OCI-LY7 (cell line): ENCODE measurements around the gene LPAR3.

Experiments used
- EZH2phosphoT487 ChIP-seq: fragments of 200-600 bp; sonication (generic); IDR thresholded peaks from 2 replicates; pipeline ENCODE4 v1.6.1; 2018; ENCODE audit warnings: low read depth, borderline replicate concordance, mild to moderate bottlenecking, mixed run types, antibody characterized with exemption, low read length, moderate library complexity, mixed read lengths
- TF ChIP-seq, protein P1 (sequence below): fragments of 200-600 bp; sonication (generic); conservative IDR thresholded peaks from 2 replicates; pipeline ENCODE4 v1.5.1; 2014; ENCODE audit warnings: mild to moderate bottlenecking, antibody characterized with exemption, low read length, moderate library complexity, mixed read lengths

DNA sequence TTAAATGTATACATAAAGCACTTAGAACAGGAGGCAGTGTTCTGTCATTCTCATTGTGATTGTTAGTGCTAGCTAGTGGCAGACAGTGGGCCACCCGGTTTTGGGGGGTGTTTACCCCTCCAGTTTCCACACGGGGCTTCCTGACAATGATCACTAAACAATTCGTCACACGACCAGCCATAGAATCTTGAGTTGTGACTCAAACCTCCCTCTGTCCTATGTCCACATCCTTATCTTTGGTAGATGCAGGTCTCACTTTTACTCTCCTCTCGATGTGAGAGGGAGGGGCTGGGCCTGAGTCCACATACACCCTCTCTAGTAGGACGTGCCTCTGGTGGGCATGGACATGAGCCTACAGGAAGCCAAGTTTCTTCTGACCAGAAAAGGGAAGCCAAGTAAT, 110.1 kb downstream of the LPAR3 start:
- TF ChIP-seq EZH2phosphoT487 = no peak
- TF ChIP-seq, protein P1, sequence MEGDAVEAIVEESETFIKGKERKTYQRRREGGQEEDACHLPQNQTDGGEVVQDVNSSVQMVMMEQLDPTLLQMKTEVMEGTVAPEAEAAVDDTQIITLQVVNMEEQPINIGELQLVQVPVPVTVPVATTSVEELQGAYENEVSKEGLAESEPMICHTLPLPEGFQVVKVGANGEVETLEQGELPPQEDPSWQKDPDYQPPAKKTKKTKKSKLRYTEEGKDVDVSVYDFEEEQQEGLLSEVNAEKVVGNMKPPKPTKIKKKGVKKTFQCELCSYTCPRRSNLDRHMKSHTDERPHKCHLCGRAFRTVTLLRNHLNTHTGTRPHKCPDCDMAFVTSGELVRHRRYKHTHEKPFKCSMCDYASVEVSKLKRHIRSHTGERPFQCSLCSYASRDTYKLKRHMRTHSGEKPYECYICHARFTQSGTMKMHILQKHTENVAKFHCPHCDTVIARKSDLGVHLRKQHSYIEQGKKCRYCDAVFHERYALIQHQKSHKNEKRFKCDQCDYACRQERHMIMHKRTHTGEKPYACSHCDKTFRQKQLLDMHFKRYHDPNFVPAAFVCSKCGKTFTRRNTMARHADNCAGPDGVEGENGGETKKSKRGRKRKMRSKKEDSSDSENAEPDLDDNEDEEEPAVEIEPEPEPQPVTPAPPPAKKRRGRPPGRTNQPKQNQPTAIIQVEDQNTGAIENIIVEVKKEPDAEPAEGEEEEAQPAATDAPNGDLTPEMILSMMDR = no peak
